Adrenal gland (tissue), 5 donors: ENCODE measurements around the gene AMOTL2.

Experiments
- POLR2A ChIP-seq, 2 donors: fragments of 450-650 bp; IDR thresholded peaks; one replicate each; pipeline ENCODE4 v1.6.1; 2017; ENCODE audit warnings: antibody characterized with exemption in 2 of 2, mild to moderate bottlenecking in 2 of 2, moderate library complexity in 1 of 2
- TF ChIP-seq, protein P1 (sequence below), 6 experiments: fragments of 450-650 bp in 4 of 6; fragments of 200-600 bp in 2 of 6; sonication (generic) in 1 of 6; IDR thresholded peaks; 1 replicate in 5 of 6; 2 replicates in 1 of 6; pipeline versions ENCODE4 v1.5.1 to v1.8.0; 2016 to 2021; ENCODE audit warnings: antibody characterized with exemption in 6 of 6, mild to moderate bottlenecking in 2 of 6, moderate library complexity in 1 of 6
- donor health status: DM: no; HTN: no; CAD: no.

DNA sequence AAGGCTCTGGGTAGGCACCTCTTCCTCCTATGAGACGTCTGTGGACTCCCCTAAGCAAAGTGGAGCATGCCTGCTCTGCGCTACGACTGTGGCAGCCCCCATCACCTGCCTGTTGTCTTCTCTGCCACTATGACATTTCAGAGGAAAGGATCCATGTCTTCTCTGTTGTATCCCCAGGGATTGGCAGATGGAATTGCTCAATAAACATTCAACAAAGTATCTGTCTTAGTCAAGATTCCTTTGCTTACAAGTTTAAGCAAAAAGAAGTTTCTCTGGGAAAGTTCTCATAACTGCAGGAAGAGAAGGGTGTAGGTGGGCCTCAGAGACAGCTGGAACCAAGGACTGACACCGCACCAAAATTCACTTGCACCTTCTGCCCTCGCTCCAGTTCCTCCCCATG, 34.3 kb downstream of the AMOTL2 start:
- TF ChIP-seq, protein P1, sequence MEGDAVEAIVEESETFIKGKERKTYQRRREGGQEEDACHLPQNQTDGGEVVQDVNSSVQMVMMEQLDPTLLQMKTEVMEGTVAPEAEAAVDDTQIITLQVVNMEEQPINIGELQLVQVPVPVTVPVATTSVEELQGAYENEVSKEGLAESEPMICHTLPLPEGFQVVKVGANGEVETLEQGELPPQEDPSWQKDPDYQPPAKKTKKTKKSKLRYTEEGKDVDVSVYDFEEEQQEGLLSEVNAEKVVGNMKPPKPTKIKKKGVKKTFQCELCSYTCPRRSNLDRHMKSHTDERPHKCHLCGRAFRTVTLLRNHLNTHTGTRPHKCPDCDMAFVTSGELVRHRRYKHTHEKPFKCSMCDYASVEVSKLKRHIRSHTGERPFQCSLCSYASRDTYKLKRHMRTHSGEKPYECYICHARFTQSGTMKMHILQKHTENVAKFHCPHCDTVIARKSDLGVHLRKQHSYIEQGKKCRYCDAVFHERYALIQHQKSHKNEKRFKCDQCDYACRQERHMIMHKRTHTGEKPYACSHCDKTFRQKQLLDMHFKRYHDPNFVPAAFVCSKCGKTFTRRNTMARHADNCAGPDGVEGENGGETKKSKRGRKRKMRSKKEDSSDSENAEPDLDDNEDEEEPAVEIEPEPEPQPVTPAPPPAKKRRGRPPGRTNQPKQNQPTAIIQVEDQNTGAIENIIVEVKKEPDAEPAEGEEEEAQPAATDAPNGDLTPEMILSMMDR (IDR thresholded peaks at IDR 0.05): no peak
- no peak for TF ChIP-seq POLR2A (IDR thresholded peaks at IDR 0.05)
